NT2/D1 (cell line): ENCODE measurements around the gene PDIA6.

Experiments
- SUZ12 ChIP-seq: IDR thresholded peaks from 2 replicates; pipeline ENCODE4 v1.6.1; 2011; ENCODE audit not compliant: insufficient read length, insufficient read depth; ENCODE audit errors: extremely low read depth
- ZNF274 ChIP-seq: IDR thresholded peaks from 2 replicates; pipeline ENCODE4 v1.6.1; 2011; ENCODE audit warnings: mild to moderate bottlenecking, low read depth, low read length

DNA sequence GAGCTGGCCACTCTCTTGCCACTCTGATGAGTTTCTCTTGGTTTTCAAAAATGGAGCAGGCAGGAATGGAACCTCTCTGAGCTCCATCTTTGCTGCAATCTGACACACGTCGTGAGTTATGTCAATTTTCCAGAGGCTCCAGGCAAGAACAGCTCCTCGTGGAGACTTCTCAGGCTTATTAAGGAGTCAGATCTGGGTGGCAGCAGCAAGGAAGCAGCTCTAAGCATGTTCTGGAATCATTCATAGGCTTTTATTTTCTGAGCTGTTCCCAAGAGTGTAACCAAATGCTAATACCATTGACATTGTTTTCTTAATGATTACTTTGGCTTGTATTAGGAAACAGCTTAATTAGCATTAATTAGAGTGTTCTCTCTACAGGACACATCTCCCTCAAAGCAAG lies 26.1 kb upstream of the PDIA6 start:
- TF ChIP-seq ZNF274 (no peak), SUZ12 (no peak)
